Epithelial cell of proximal tubule (primary cell): Measurements from ENCODE around the gene RPTN. TPM values are rescaled to one million over a fixed set of nuclear protein-coding genes. Genes with fewer than 3 reads are reported as not detected.
A peak's percentile ranks its signal among the peaks of the same experiment; 100 is the strongest.

ENCODE experiments used
- DNase-seq: peaks from one replicate; pipeline ENCODE4 v3.0.0-alpha.2; 2011; ENCODE audit warnings: low read depth
- H3K4me3 ChIP-seq: 2 replicates; pipeline ENCODE4 v1.5.1; 2011; ENCODE audit warnings: low read depth, mild to moderate bottlenecking, low read length
- total RNA-seq: library from RNA; depleted of rRNA; stranded (reverse); fragments of >200 nt; gene quantifications from 2 replicates; pipeline ENCODE4 v1.2.3, GENCODE V29; 2015
- TF ChIP-seq, protein P1 (sequence below): conservative IDR thresholded peaks from 2 replicates; pipeline ENCODE4 v1.5.1; 2012; ENCODE audit warnings: low read depth, mild to moderate bottlenecking, low read length

The RPTN gene
- total RNA-seq, 1 donor from 2014 or later: not detected

DNA sequence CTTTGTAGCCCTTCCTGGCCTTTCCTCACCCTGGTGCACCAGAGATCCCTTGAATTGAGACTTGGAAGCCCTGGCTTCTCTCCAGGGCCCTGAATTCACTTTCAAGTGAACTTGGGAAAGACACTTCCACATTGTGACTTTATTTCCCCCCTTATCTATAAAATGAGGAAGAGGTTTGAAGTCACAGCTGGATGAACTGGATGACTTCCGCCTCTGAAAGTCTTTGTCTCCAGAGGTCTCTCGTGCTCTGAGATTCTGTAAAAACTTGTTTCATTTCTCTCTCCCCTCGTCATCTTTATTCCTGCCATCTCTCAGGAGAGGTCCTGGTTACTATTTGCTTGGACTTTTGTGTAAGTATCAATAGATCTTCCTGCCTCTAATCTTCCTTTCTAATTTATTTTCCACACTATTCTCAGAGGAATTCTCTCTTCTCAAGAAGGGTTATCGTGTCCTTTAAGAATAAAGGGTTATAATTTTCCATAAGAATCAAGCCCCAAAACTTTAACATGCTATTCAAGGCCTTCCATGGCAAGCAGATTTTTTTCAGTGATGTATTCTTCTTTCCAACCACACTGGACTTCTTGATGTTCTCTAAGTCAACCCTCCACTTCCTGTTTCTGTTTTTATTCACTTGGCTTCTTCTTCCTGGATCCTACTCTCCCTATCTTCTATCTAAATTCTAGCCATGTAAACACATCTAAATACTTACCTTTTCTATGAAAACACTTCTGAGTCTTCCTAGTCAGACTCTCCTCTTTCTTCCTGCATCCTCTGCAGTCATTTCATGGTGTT is 6.5 kb upstream of the RPTN start:
- TF ChIP-seq, protein P1, sequence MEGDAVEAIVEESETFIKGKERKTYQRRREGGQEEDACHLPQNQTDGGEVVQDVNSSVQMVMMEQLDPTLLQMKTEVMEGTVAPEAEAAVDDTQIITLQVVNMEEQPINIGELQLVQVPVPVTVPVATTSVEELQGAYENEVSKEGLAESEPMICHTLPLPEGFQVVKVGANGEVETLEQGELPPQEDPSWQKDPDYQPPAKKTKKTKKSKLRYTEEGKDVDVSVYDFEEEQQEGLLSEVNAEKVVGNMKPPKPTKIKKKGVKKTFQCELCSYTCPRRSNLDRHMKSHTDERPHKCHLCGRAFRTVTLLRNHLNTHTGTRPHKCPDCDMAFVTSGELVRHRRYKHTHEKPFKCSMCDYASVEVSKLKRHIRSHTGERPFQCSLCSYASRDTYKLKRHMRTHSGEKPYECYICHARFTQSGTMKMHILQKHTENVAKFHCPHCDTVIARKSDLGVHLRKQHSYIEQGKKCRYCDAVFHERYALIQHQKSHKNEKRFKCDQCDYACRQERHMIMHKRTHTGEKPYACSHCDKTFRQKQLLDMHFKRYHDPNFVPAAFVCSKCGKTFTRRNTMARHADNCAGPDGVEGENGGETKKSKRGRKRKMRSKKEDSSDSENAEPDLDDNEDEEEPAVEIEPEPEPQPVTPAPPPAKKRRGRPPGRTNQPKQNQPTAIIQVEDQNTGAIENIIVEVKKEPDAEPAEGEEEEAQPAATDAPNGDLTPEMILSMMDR: no peak
- no peak for DNase-seq
- no peak overlapping the region for H3K4me3 ChIP-seq

DNA sequence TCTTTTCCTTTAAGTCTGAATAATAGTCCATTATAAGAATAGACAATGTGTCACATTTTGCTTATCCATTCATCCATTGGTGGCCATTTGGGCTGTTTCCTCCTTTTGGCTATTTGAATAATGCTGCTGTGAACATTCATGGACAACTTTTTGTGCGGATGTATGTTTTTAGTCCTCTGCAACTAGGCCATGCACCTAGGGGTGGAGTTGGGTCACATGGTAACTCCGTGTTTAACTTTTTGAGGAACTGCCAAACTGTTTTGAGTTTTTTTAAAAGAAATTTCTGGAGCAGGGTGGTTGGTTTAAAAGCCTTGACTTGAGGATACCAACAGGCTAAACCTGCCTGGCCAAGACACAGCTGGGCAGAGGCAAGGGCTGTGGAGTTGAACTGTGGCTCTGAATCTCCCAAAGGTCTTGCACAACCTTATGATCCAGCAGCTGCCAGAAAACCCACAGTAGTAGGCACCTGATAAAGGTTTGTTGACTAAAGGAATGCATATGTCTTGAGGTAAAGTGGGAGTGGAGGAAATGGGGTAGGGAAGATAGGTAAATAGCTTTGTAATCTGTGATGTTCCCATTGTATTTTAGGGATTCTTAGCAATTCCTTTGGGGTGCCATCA is 5.6 kb upstream of the RPTN start:
- no peak overlapping the region for H3K4me3 ChIP-seq
- DNase-seq: no peak
- TF ChIP-seq, protein P1: no peak

DNA sequence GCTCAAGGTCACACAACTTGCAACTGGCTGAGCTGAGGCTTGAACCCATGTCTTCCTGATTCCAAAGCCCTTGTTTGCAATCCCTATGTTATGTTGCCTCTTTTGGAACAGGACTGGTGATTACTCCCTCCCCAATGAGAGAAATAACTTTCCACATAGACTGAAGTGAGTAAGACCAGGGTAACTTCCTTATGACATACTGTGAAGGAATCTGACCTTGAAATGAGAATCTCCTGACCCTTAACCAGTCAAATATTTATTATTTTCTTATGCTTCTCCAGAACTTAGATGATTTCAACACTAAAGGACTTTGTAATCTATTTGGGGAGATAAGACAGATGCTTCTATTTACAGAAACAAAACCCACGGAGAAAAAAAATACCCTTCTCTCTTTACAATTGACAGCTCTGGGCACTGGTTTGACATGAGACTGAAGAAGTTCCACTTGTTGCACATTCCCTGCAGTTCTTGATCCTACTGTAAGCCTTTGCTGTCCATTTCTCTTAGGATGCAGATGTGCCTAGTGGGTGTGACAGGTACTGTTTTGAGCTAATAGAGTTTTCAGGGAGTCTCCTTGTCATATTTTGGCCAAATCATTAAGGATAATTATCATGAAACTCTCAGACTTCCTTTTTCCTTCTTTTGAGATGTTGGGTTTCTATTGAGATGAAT is 3.9 kb upstream of the RPTN start:
- TF ChIP-seq, protein P1: no peak
- H3K4me3 ChIP-seq: no peak overlapping the region
- DNase-seq: peak; percentile 93

DNA sequence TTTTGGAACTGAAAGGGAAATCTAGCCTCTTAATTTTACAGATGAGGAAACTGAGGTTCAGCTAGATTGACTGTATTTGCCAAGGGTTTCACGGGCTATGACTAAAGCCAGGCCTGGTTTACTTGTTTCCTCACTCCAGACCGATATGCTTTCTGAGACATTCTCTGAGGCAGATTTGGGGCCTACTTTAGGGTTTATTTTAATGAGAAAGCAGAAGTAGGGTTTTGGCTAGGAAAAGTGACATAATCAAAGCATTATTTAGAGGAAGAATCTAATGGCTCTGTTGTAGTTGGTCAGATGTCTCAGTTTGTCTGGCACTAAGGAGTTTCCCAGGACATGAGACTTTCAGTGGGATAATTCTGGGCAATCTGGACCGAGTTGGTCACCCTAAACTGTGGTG is 1.5 kb upstream of the RPTN start:
- TF ChIP-seq, protein P1: no peak
- no peak overlapping the region for H3K4me3 ChIP-seq
- DNase-seq: no peak

DNA sequence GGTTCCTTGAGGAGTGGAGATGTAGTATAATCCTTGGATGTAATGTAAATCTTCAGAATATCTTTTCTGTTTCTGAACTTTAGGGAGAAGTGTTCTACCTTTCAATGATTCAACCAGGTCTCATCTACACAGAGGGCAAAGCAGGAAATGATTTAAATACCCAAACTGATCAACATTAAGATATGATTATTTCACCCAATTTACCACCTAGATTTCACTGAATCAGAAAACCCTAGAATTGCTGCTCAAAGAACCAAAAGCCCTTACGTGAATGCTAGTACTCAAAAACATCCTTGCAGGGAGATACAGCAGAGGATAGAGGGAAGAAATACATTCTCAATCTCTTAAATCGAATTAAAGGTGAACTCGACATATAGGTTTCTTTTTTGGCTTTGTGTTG is 5.0 kb downstream of the RPTN start:
- DNase-seq: no peak
- TF ChIP-seq, protein P1: no peak
- no peak overlapping the region for H3K4me3 ChIP-seq

DNA sequence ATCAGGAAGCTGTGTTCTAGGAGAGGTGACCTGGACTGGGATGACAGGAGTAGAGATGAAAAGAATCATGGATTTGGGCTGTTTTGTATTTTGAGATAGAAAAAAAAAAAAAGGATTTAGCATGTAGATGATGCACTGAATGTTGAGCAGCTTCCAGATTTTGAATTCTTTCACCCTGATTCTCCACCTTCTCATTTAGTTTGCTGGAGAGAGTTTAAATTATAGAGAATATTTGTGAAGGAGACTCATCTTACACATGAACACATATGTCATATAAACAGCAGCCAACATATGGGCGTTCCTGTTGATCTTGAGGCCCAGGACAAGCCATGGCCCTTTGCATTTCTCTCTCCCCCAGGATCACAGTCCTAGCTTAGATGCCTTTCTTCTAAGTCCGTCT is 7.4 kb downstream of the RPTN start:
- DNase-seq: no peak
- TF ChIP-seq, protein P1: no peak
- H3K4me3 ChIP-seq: no peak overlapping the region
